Measurements from ENCODE around the gene TUBGCP3. TPM values are rescaled to one million over a fixed set of nuclear protein-coding genes. Genes with fewer than 3 reads are reported as not detected.

Gene TUBGCP3
- total RNA-seq, 2 experiments from 2014 or later = 53.0 to 69.7 TPM

- Mint-ChIP-seq H3K4me3 (no peak overlapping the region), H3K27me3 (peaks cover 43% of the 10 kb centered on the region), H3K4me1 (peaks cover 10% of the 10 kb centered on the region), H3K27ac (no peak overlapping the region), H3K9me3 (ENCODE audit: low read depth) (no peaks in the 10 kb centered on the region), H3K36me3 (no peaks in the 10 kb centered on the region)
- DNase-seq (no peak), ATAC-seq (no peak)
- CTCF ChIA-PET = no interaction called here
Measured at GRCh38 chr13:112603641-112604225, 15.8 kb upstream of the TUBGCP3 start.

GRCh38 chr13:112602189-112602588 lies 14.2 kb upstream of the TUBGCP3 start:
- no peaks in the 10 kb centered on the region for H3K36me3 Mint-ChIP-seq
- DNase-seq = no peak
- H3K4me3 Mint-ChIP-seq = no peak overlapping the region
- ATAC-seq = no peak
- no peaks in the 10 kb centered on the region for H3K9me3 Mint-ChIP-seq (ENCODE audit: low read depth)
- H3K4me1 Mint-ChIP-seq = peaks cover 10% of the 10 kb centered on the region
- H3K27me3 Mint-ChIP-seq = peaks cover 40% of the 10 kb centered on the region
- no peak overlapping the region for H3K27ac Mint-ChIP-seq
- CTCF ChIA-PET = no interaction called here

GRCh38 chr13:112601371-112601770 lies 13.4 kb upstream of the TUBGCP3 start:
- H3K27ac Mint-ChIP-seq = no peak overlapping the region
- H3K36me3 Mint-ChIP-seq = no peaks in the 10 kb centered on the region
- CTCF ChIA-PET = no interaction called here
- H3K27me3 Mint-ChIP-seq = peaks cover 44% of the 10 kb centered on the region
- no peak overlapping the region for H3K4me3 Mint-ChIP-seq
- H3K9me3 Mint-ChIP-seq (ENCODE audit: low read depth) = no peaks in the 10 kb centered on the region
- H3K4me1 Mint-ChIP-seq = peaks cover 7% of the 10 kb centered on the region
- no peak for DNase-seq
- ATAC-seq = no peak

- H3K27me3 Mint-ChIP-seq = peaks cover 48% of the 10 kb centered on the region
- peaks cover 6% of the 10 kb centered on the region for H3K4me1 Mint-ChIP-seq
- no peak overlapping the region for H3K27ac Mint-ChIP-seq
- no peak overlapping the region for H3K4me3 Mint-ChIP-seq
- H3K9me3 Mint-ChIP-seq (ENCODE audit: low read depth) = no peaks in the 10 kb centered on the region
- no peak for ATAC-seq
- CTCF ChIA-PET = interaction anchor here (1.8 kb wide), 1 partner anchor 9 kb away, joined by 5 read pairs; no protein-coding TSS in a partner anchor
- DNase-seq = no peak
- no peaks in the 10 kb centered on the region for H3K36me3 Mint-ChIP-seq
Measured at GRCh38 chr13:112596235-112596634, 8.3 kb upstream of the TUBGCP3 start.

GRCh38 chr13:112592647-112593046 lies 4.7 kb upstream of the TUBGCP3 start:
- Mint-ChIP-seq H3K36me3 (no peaks in the 10 kb centered on the region), H3K27ac (no peak overlapping the region), H3K27me3 (peaks cover 34% of the 10 kb centered on the region), H3K4me1 (peaks cover 18% of the 10 kb centered on the region), H3K4me3 (no peak overlapping the region), H3K9me3 (ENCODE audit: low read depth) (no peaks in the 10 kb centered on the region)
- CTCF ChIA-PET = no interaction called here
- DNase-seq (no peak), ATAC-seq (no peak)

- Mint-ChIP-seq H3K36me3 (no peaks in the 10 kb centered on the region), H3K27ac (no peak overlapping the region), H3K27me3 (peaks cover 31% of the 10 kb centered on the region), H3K4me1 (peaks cover 19% of the 10 kb centered on the region), H3K4me3 (no peak overlapping the region), H3K9me3 (ENCODE audit: low read depth) (no peaks in the 10 kb centered on the region)
- ATAC-seq (no peak), DNase-seq (no peak)
- CTCF ChIA-PET = no interaction called here
Measured at GRCh38 chr13:112592181-112592580, 4.2 kb upstream of the TUBGCP3 start.

- Mint-ChIP-seq H3K36me3 (peaks cover 7% of the 10 kb centered on the region), H3K4me1 (peaks cover 26% of the 10 kb centered on the region), H3K27ac (peak overlapping the region; percentile 90), H3K9me3 (ENCODE audit: low read depth) (no peaks in the 10 kb centered on the region), H3K4me3 (peak overlapping the region; percentile 88), H3K27me3 (peaks cover 3% of the 10 kb centered on the region)
- DNase-seq (no peak), ATAC-seq (peak; percentile 10)
- CTCF ChIA-PET = interaction anchor here (0.7 to 2.4 kb wide), 4 partner anchors 9 to 20 kb away, joined by 3 to 17 read pairs (median 4); no protein-coding TSS in a partner anchor
Measured at GRCh38 chr13:112588490-112589297, 741 bp upstream of the TUBGCP3 start.

- Mint-ChIP-seq H3K4me3 (peak overlapping the region; percentile 88), H3K36me3 (peaks cover 12% of the 10 kb centered on the region), H3K27ac (peak overlapping the region; percentile 90), H3K27me3 (no peaks in the 10 kb centered on the region), H3K4me1 (peaks cover 30% of the 10 kb centered on the region), H3K9me3 (ENCODE audit: low read depth) (no peaks in the 10 kb centered on the region)
- DNase-seq (peak; percentile 76), ATAC-seq (peak; percentile 83)
- CTCF ChIA-PET = interaction anchor here (1.8 kb wide), 1 partner anchor 13 kb away, joined by 4 read pairs; no protein-coding TSS in a partner anchor
Measured at GRCh38 chr13:112587212-112587763, 665 bp downstream of the TUBGCP3 start.

- peaks cover 30% of the 10 kb centered on the region for H3K4me1 Mint-ChIP-seq
- CTCF ChIA-PET = no interaction called here
Measured at GRCh38 chr13:112586334-112586960, 1.5 kb downstream of the TUBGCP3 start.

GRCh38 chr13:112583592-112584277 lies 4.2 kb downstream of the TUBGCP3 start:
- no peak for DNase-seq
- peaks cover 30% of the 10 kb centered on the region for H3K36me3 Mint-ChIP-seq
- ATAC-seq = no peak
- H3K4me1 Mint-ChIP-seq = peaks cover 32% of the 10 kb centered on the region
- CTCF ChIA-PET = interaction anchor here (0.6 to 1.8 kb wide), 2 partner anchors 22 to 1690 kb away, joined by 4 to 8 read pairs; no protein-coding TSS in a partner anchor
- H3K27me3 Mint-ChIP-seq = no peaks in the 10 kb centered on the region
- H3K4me3 Mint-ChIP-seq = no peak overlapping the region
- no peak overlapping the region for H3K27ac Mint-ChIP-seq
- H3K9me3 Mint-ChIP-seq (ENCODE audit: low read depth) = peaks cover 3% of the 10 kb centered on the region

More at GRCh38 chr13:112586334-112586960, 1.5 kb downstream of the TUBGCP3 start:
- Mint-ChIP-seq H3K27me3 (no peaks in the 10 kb centered on the region), H3K36me3 (peaks cover 18% of the 10 kb centered on the region), H3K4me3 (peak overlapping the region; percentile 88), H3K9me3 (ENCODE audit: low read depth) (no peaks in the 10 kb centered on the region), H3K27ac (peak overlapping the region; percentile 90)
- no peak for DNase-seq
- no peak for ATAC-seq

GRCh38 chr13:112582263-112582662 lies 5.7 kb downstream of the TUBGCP3 start:
- ATAC-seq = no peak

GRCh38 chr13:112580912-112581311 lies 7.0 kb downstream of the TUBGCP3 start:
- DNase-seq (no peak), ATAC-seq (no peak)
- H3K4me1 Mint-ChIP-seq = peaks cover 18% of the 10 kb centered on the region
- peaks cover 8% of the 10 kb centered on the region for H3K9me3 Mint-ChIP-seq (ENCODE audit: low read depth)
- H3K36me3 Mint-ChIP-seq = peaks cover 45% of the 10 kb centered on the region
- H3K27me3 Mint-ChIP-seq = no peaks in the 10 kb centered on the region
- no peak overlapping the region for H3K4me3 Mint-ChIP-seq
- peak overlapping the region; percentile 45 for H3K27ac Mint-ChIP-seq
- CTCF ChIA-PET = interaction anchor here (0.9 kb wide), 1 partner anchor 20 kb away, joined by 3 read pairs; no protein-coding TSS in a partner anchor

More at GRCh38 chr13:112582263-112582662, 5.7 kb downstream of the TUBGCP3 start:
- no peak overlapping the region for H3K4me3 Mint-ChIP-seq
- H3K27ac Mint-ChIP-seq = no peak overlapping the region
- H3K9me3 Mint-ChIP-seq (ENCODE audit: low read depth) = peaks cover 6% of the 10 kb centered on the region
- peaks cover 25% of the 10 kb centered on the region for H3K4me1 Mint-ChIP-seq
- CTCF ChIA-PET = no interaction called here
- DNase-seq = no peak
- no peaks in the 10 kb centered on the region for H3K27me3 Mint-ChIP-seq
- H3K36me3 Mint-ChIP-seq = peaks cover 40% of the 10 kb centered on the region

GRCh38 chr13:112580211-112580610 lies 7.7 kb downstream of the TUBGCP3 start:
- ATAC-seq (no peak), DNase-seq (no peak)
- Mint-ChIP-seq H3K27me3 (no peaks in the 10 kb centered on the region), H3K27ac (no peak overlapping the region), H3K9me3 (ENCODE audit: low read depth) (peaks cover 8% of the 10 kb centered on the region), H3K36me3 (peaks cover 45% of the 10 kb centered on the region), H3K4me1 (peaks cover 24% of the 10 kb centered on the region), H3K4me3 (no peak overlapping the region)
- CTCF ChIA-PET = no interaction called here

Measured in activated CD8-positive, alpha-beta memory T cell treated with anti-CD3 and anti-CD28 coated beads, Interleukin-2, amount 10 ng/mL, durations not matched to agents 7 days and 5 days (primary cell).